ENCODE data around the gene RELCH.

- TF ChIP-seq GATA2 (IDR thresholded peaks at IDR 0.05; ENCODE audit: low read depth, low read length), result no peak
- TF ChIP-seq GATA3 (IDR thresholded peaks at IDR 0.05; ENCODE audit: low read depth, low read length), result no peak
Measured at GRCh38 chr18:62335494-62335893, 148.4 kb downstream of the RELCH start.

All from SH-SY5Y (cell line).